Activated naive CD4-positive, alpha-beta T cell treated with anti-CD3 and anti-CD28 coated beads, Interleukin-2, amount 10 ng/mL, durations not matched to agents 7 days and 5 days (primary cell): Measurements from ENCODE around the gene EIF4G3.
"Not testable (repeated sequence)": the region's sequence is repeated elsewhere in the genome, so short reads cannot be mapped to it uniquely, and the experiment has no call there.

Experiments used
- CTCF ChIA-PET: fragments of 350-600 bp; sonication (Branson Sonifier 250); formaldehyde crosslinking; loops from one replicate; lab custom pipeline; 2021; ENCODE audit warnings: antibody characterized with exemption; lab: Charles Lee
- DNase-seq: peaks from one replicate; pipeline ENCODE4 v3.0.0-alpha.2; 2020
- H3K27ac Mint-ChIP-seq: one replicate; pipeline ENCODE4 v1.8.0; 2021; ENCODE audit warnings: mild to moderate bottlenecking, moderate library complexity, mixed read lengths
- H3K27me3 Mint-ChIP-seq: one replicate; pipeline ENCODE4 v1.8.0; 2021; ENCODE audit warnings: mild to moderate bottlenecking, mixed read lengths
- H3K36me3 Mint-ChIP-seq: one replicate; pipeline ENCODE4 v1.8.0; 2021; ENCODE audit warnings: mixed read lengths
- H3K4me1 Mint-ChIP-seq: one replicate; pipeline ENCODE4 v1.8.0; 2021; ENCODE audit warnings: mixed read lengths
- H3K4me3 Mint-ChIP-seq: one replicate; pipeline ENCODE4 v1.8.0; 2021; ENCODE audit warnings: mild to moderate bottlenecking, moderate library complexity, mixed read lengths
- H3K9me3 Mint-ChIP-seq: one replicate; pipeline ENCODE4 v1.8.0; 2021; ENCODE audit warnings: mixed read lengths

Gene EIF4G3

DNA sequence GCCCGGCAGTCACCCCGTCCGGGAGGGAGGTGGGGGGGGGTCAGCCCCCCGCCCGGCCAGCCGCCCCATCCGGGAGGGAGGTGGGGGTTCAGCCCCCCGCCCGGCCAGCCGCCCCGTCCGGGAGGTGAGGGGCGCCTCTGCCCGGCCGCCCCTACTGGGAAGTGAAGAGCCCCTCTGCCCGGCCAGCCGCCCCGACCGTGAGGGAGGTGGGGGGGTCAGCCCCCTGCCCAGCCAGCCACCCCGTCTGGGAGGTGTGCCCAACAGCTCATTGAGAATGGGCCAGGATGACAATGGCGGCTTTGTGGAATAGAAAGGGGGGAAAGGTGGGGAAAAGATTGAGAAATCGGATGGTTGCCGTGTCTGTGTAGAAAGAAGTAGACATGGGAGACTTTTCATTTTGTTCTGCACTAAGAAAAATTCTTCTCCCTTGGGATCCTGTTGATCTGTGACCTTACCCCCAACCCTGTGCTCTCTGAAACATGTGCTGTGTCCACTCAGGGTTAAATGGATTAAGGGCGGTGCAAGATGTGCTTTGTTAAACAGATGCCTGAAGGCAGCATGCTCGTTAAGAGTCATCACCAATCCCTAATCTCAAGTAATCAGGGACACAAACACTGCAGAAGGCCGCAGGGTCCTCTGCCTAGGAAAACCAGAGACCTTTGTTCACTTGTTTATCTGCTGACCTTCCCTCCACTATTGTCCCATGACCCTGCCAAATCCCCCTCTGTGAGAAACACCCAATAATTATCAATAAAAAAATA, 152.4 kb downstream of the EIF4G3 start:
- H3K4me3 Mint-ChIP-seq, H3K9me3 Mint-ChIP-seq, CTCF ChIA-PET, H3K27ac Mint-ChIP-seq, DNase-seq, H3K27me3 Mint-ChIP-seq: not testable (repeated sequence)
- peaks cover 12% of the 10 kb centered on the region for H3K36me3 Mint-ChIP-seq
- H3K4me1 Mint-ChIP-seq, result peaks cover 20% of the 10 kb centered on the region

DNA sequence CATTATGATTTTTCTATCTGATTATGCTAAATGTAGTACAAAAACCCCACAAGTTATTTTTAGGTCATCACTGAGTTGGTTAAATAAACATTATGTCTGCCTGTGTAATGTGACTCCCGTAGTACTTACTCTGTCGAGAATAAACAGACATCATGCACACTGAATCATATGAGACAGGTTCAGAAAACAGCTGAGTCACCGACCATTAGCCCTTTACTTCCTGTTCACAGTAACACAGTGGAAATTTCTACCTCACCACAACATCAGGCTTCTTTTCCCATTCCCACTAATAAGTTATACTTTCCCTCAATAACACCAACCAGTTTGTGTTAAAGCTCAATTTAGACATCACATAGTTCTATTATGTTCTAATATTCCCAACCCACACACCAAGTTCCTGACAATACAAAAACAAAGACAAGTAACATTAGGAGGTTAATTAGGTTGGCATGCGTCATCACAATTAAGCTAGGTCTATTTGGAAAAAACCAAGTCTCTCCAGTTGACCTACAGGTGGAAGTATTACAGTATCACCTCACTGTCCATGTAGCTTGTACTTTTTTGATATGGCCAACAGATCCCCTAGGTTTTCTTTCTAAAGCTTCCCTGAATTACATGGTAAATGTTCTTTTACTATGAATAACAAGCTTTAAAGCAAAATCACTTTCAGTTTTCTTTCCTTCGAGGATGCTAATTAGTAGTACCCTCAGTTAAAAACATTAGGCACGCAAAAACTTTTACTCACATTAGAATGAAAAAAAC, 154.2 kb downstream of the EIF4G3 start:
- no peaks in the 10 kb centered on the region for H3K27me3 Mint-ChIP-seq
- peak overlapping the region; percentile 36 for H3K4me3 Mint-ChIP-seq
- CTCF ChIA-PET, result no interaction called here
- peaks cover 13% of the 10 kb centered on the region for H3K36me3 Mint-ChIP-seq
- peak overlapping the region; percentile 89 for H3K27ac Mint-ChIP-seq
- DNase-seq, result peak; percentile 41
- no peaks in the 10 kb centered on the region for H3K9me3 Mint-ChIP-seq
- peaks cover 17% of the 10 kb centered on the region for H3K4me1 Mint-ChIP-seq

DNA sequence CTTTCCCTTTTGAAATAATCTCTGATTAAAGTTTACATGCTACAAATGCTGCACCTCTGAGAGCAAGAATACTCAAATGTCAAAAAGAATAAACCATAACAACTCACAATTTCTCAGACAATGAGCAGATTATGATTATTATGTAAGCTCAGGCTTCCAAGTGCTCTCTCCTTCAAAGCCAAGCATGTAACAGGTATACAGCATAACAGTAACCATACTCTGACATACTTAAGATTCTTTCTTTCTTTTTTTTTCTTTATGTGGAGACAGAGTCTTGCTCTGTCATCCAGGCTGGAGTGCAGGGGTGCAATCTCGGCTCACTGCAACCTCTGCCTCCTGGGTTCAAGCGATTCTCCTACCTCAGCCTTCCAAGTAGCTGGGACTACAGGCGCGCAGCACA, 155.4 kb downstream of the EIF4G3 start:
- Mint-ChIP-seq H3K4me3 (no peak overlapping the region), H3K27ac (peak overlapping the region; percentile 28), H3K27me3 (no peaks in the 10 kb centered on the region), H3K4me1 (peaks cover 18% of the 10 kb centered on the region), H3K9me3 (no peaks in the 10 kb centered on the region), H3K36me3 (peaks cover 10% of the 10 kb centered on the region)
- CTCF ChIA-PET, result no interaction called here
- DNase-seq, result no peak

DNA sequence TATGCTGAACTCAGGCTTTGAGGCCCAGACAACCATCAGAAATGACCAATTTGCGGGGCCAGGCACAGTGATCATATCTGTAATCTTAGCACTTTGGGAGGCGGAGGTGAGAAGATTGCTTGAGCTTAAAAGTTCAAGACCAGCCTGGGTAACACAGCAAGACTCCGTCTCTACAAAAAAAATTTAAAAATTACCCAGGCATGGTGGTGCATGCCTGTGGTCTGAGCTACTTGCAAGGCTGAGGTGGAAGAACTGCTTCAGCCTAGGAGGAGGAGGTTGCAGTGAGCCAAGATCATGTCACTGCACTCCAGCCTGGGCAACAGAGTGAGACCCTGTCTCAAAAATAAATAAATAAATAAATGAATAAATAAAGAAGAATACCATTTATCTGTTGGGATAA, 156.5 kb downstream of the EIF4G3 start:
- H3K4me3 Mint-ChIP-seq, result no peak overlapping the region
- peaks cover 10% of the 10 kb centered on the region for H3K36me3 Mint-ChIP-seq
- H3K27me3 Mint-ChIP-seq, result no peaks in the 10 kb centered on the region
- H3K4me1 Mint-ChIP-seq, result peaks cover 25% of the 10 kb centered on the region
- CTCF ChIA-PET, result no interaction called here
- no peaks in the 10 kb centered on the region for H3K9me3 Mint-ChIP-seq
- H3K27ac Mint-ChIP-seq, result no peak overlapping the region
- no peak for DNase-seq

DNA sequence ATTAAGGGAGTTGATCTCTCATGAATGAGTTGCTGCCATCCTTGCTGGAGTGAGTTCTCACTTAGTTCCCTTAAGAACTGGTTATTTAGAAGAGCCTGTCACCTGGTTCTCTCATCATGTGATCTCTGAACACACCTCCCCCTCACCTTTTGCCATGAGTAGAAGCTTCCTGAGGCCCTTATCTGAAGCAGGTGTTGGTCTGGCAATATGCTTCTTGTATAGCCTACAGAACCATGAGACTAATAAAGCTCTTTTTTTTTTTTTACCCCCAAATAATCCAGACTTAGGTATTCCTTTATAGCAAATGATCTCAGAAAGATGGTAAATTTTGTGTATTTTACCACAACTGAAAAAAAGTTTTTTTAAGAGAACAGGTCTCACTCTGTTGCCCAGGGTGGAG, 158.0 kb downstream of the EIF4G3 start:
- peaks cover 25% of the 10 kb centered on the region for H3K4me1 Mint-ChIP-seq
- CTCF ChIA-PET, result interaction anchor here (0.9 to 1.7 kb wide), 2 partner anchors 10 to 155 kb away, joined by 3 to 4 read pairs; no protein-coding TSS in a partner anchor
- H3K27me3 Mint-ChIP-seq, result no peaks in the 10 kb centered on the region
- H3K9me3 Mint-ChIP-seq, result no peaks in the 10 kb centered on the region
- no peak overlapping the region for H3K4me3 Mint-ChIP-seq
- peaks cover 9% of the 10 kb centered on the region for H3K36me3 Mint-ChIP-seq
- no peak for DNase-seq
- H3K27ac Mint-ChIP-seq, result no peak overlapping the region

DNA sequence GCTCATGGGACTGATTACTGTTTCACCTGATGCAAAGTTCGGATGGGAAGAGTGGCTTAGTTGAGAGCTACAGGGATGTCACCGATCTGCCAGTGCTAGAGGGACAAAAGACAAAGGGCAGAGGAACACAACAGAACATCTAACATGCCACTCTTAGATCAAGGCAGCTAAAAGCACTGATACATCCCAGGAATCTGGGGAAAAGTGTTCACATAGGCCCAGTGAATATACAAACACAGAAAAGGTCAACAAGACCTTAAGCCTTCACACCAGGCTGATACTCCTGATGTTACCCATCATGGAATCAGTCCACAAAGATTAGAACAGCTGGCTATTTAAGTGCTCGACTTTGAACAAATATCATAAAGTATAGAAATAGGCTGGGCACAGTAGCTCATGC, 163.2 kb downstream of the EIF4G3 start:
- H3K27me3 Mint-ChIP-seq, result no peaks in the 10 kb centered on the region
- CTCF ChIA-PET, result no interaction called here
- H3K36me3 Mint-ChIP-seq, result peaks cover 6% of the 10 kb centered on the region
- no peaks in the 10 kb centered on the region for H3K9me3 Mint-ChIP-seq
- peaks cover 9% of the 10 kb centered on the region for H3K4me1 Mint-ChIP-seq
- no peak overlapping the region for H3K4me3 Mint-ChIP-seq
- no peak for DNase-seq
- H3K27ac Mint-ChIP-seq, result no peak overlapping the region

DNA sequence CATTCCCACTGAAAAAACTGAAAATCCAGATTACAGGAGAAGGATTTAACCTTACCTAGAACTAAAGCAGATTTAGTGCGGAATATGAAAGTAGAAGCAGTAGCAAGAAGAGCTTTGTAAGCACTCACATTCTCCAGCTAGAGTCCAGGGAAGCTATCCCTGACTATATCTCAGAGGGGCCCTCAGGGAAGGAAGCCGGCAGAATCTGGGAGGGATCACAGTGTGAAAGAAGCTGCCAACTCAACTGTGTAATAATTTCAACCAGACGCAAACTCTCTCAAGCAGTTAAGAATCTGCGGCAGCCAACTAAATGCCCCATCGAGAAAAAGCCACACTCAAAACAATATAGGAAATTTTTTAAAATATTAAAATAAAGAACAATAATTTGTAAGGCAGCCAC, 163.8 kb downstream of the EIF4G3 start:
- no peaks in the 10 kb centered on the region for H3K9me3 Mint-ChIP-seq
- no peaks in the 10 kb centered on the region for H3K27me3 Mint-ChIP-seq
- no peak overlapping the region for H3K27ac Mint-ChIP-seq
- peaks cover 8% of the 10 kb centered on the region for H3K4me1 Mint-ChIP-seq
- CTCF ChIA-PET, result no interaction called here
- H3K36me3 Mint-ChIP-seq, result peaks cover 5% of the 10 kb centered on the region
- DNase-seq, result no peak
- no peak overlapping the region for H3K4me3 Mint-ChIP-seq

DNA sequence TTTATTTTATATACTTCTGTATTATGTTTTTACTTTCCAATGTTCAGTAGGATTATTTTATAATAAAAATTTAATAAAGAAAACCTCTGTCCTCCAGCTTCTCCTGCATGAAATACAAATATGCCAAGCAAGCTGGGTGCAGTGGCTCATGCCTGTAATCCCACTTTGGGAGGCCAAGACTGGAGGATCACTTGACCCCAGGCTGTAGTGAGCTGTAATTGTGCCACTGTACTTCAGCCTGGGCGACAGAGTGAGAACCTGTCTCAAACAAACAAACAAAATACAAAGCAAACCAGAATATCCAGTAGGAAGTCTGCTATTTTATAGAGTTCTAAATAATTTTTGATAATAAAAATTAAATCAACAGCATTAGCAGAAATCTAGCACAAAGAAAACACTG, 168.8 kb downstream of the EIF4G3 start:
- CTCF ChIA-PET, result no interaction called here
- Mint-ChIP-seq H3K36me3 (no peaks in the 10 kb centered on the region), H3K4me1 (no peaks in the 10 kb centered on the region)

DNA sequence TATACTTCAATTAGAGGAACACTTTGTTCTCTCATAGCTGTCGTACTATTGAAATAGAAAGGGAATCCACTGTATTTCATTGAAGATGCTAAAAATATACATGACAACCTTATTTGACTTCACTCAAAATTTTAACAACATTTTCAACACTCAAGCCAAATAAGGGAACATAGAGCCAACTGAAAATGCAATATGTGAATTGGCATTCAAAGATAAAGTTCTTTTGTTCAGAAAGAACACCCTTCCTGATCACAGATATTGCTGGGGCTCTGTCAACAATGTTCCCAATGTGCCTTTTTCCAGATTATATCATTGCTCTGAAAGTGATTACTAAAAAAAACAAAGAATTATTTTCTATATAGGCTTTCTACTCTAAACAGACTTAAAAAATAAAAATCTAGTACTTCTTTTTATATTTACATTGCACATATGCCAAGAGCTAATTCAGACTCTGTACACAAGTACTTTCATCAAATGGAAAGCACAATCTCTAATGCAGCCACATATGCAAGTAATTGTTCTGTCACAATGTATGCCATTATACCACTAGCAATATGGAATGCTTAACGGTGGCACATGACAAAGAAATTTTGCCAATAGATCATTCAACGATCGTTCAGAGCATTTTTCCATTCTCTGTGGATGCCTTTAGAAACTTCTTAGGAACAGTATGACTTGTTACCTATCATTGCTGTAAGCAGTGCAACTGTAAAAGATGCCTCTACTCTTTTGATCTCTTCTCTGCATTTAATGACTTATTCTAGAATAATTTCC, 171.0 kb downstream of the EIF4G3 start:
- Mint-ChIP-seq H3K4me3 (no peak overlapping the region), H3K27ac (no peak overlapping the region), H3K4me1 (no peaks in the 10 kb centered on the region), H3K36me3 (no peaks in the 10 kb centered on the region), H3K27me3 (no peaks in the 10 kb centered on the region), H3K9me3 (no peaks in the 10 kb centered on the region)
- CTCF ChIA-PET, result no interaction called here
- DNase-seq, result no peak

More for the DNA sequence above, 168.8 kb downstream of the EIF4G3 start:
- no peak overlapping the region for H3K4me3 Mint-ChIP-seq
- no peaks in the 10 kb centered on the region for H3K27me3 Mint-ChIP-seq
- H3K27ac Mint-ChIP-seq, result no peak overlapping the region
- DNase-seq, result no peak
- H3K9me3 Mint-ChIP-seq, result no peaks in the 10 kb centered on the region

DNA sequence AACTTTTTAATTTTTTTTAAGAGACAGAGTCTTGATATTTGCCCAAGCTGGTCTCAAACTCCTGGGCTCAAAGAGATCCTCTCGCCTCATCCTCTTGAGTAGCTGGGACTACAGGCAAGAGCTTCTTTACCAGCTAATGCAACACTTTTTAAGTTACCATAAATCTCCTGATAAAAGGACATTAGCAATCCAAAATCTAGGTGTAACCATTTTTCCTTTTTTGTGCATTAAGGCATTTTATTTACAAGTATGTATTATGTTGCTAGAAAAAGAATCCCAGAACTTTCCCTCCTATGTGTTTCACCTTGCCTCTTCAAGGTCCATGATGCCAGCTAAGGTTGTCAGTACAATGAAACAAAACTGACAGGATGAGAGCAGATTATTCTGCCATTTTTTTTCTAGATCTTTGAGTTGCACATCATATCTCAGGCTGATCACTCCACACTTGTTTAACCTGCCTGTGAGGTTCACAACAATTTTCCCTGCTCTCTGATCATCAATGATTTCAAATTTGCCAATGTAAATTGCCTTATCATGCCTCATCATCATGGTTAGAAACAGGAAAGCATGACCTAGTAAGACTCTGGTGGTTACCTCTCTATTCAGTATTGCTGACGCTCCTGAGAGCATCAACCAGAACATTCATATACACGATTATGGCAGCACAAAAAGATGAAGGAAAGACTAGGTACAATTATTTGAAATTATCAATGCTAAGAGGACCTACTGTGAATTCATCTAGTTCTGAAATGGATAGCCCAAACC, 173.2 kb downstream of the EIF4G3 start:
- no peak overlapping the region for H3K4me3 Mint-ChIP-seq
- H3K27ac Mint-ChIP-seq, result no peak overlapping the region
- peaks cover 1% of the 10 kb centered on the region for H3K36me3 Mint-ChIP-seq
- no peaks in the 10 kb centered on the region for H3K9me3 Mint-ChIP-seq
- no peaks in the 10 kb centered on the region for H3K27me3 Mint-ChIP-seq
- no peaks in the 10 kb centered on the region for H3K4me1 Mint-ChIP-seq
- no peak for DNase-seq
- CTCF ChIA-PET, result no interaction called here

DNA sequence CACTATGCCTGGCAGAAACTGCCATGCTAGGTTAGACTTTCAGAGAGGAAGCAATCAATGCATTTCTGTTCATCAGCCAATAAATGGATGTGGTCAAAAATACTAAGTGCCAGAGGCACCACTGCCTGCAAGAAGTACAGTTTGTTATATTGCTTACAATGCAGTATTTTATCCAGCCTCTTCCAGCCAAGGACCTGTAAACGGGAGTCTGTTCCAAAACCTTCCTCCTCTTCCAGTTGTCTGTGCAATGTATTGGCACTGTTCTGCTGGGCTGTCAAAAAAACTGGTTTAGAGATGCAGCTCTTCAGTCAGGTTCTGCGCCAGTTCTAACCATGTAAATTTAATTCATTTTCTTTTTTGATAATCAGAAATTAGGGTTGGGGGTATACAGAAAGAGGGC, 175.7 kb downstream of the EIF4G3 start:
- H3K4me3 Mint-ChIP-seq, result no peak overlapping the region
- peaks cover 2% of the 10 kb centered on the region for H3K4me1 Mint-ChIP-seq
- no peak for DNase-seq
- peaks cover 3% of the 10 kb centered on the region for H3K36me3 Mint-ChIP-seq
- no peaks in the 10 kb centered on the region for H3K27me3 Mint-ChIP-seq
- CTCF ChIA-PET, result no interaction called here
- no peaks in the 10 kb centered on the region for H3K9me3 Mint-ChIP-seq
- H3K27ac Mint-ChIP-seq, result no peak overlapping the region

DNA sequence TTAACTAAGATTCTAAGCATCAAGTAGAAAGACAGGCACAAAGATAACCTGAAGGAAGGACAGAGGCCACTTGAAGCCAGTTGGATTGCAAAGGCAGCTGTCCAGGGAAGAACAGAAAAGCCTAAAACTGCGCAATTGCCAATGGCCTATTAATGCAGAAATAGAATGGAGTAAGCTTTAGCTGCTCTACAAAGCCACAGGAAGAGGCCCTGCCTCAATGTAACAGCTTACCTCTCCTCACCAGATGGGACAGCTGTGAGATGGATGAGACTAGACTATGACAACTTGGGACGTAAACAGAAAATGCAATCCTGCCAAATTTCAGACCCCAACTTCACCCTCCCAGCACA, 176.5 kb downstream of the EIF4G3 start:
- H3K4me3 Mint-ChIP-seq, result no peak overlapping the region
- DNase-seq, result no peak
- H3K9me3 Mint-ChIP-seq, result no peaks in the 10 kb centered on the region
- no peak overlapping the region for H3K27ac Mint-ChIP-seq
- peaks cover 2% of the 10 kb centered on the region for H3K4me1 Mint-ChIP-seq
- CTCF ChIA-PET, result no interaction called here
- H3K36me3 Mint-ChIP-seq, result peaks cover 3% of the 10 kb centered on the region
- H3K27me3 Mint-ChIP-seq, result no peaks in the 10 kb centered on the region

DNA sequence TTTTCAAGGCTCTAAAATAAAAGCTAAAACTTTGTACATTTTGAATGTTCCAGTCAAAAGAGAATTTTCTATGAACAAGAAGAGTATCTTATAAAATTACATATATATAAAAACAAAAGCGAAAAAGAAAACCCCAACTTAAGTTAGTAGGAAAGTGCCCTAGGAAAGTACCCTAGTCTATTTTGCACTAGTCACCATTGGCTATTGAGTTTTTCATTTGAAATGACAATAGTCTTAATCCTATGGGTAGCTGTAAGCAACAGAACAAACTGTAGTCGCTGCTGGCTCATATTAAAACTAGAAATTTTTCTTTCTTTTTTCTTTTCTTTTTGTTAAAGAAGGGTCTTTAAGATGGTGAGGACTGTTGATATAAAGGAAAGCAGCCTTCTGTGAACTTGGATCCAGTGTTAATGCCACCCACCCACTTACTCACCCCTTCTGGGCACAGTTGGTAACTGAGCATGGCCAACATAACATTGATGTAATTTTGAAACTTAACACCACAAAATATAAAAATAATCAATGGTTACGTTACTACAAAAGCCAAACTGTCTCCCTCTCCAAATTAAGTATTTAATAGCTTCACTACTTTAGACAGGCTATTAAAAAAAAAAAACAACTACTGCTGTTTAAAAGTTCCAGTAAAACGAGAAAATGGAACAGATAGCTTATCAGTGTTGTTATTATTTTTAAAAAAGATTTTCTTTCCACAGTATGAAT, 177.0 kb downstream of the EIF4G3 start:
- Mint-ChIP-seq H3K4me3 (no peak overlapping the region), H3K27ac (no peak overlapping the region), H3K36me3 (peaks cover 3% of the 10 kb centered on the region), H3K27me3 (no peaks in the 10 kb centered on the region), H3K9me3 (no peaks in the 10 kb centered on the region), H3K4me1 (peaks cover 2% of the 10 kb centered on the region)
- no peak for DNase-seq
- CTCF ChIA-PET, result no interaction called here
